Stimulated activated CD4-positive, alpha-beta T cell treated with anti-CD3 and anti-CD28 coated beads, Interleukin-12 subunit alpha, Interleukin-12 subunit beta, amount 100 ng/mL, for 24 hours (primary cell): Measurements from ENCODE around the gene MRPL53.

Experiments
- DNase-seq, 2 experiments: peaks; one replicate each; pipeline ENCODE4 v3.0.0-alpha.2; 2020; ENCODE audit warnings: low read depth in 2 of 2

The MRPL53 gene

GRCh38 chr2:74429487-74430451, 42.7 kb downstream of the MRPL53 start:
- DNase-seq: no peak

- DNase-seq: no peak
These were observed 43.8 kb downstream of the MRPL53 start for GRCh38 chr2:74428675-74429074.

- no peak for DNase-seq
These were observed 44.9 kb downstream of the MRPL53 start for GRCh38 chr2:74427551-74427950.

- no peak for DNase-seq
These were observed 46.2 kb downstream of the MRPL53 start for GRCh38 chr2:74426181-74426758.

GRCh38 chr2:74425523-74425922, 47.0 kb downstream of the MRPL53 start:
- DNase-seq: no peak

GRCh38 chr2:74424995-74425406, 47.5 kb downstream of the MRPL53 start:
- DNase-seq: no peak

- DNase-seq: no peak
These were observed 48.1 kb downstream of the MRPL53 start for GRCh38 chr2:74424139-74424992.

GRCh38 chr2:74423231-74424095, 49.0 kb downstream of the MRPL53 start:
- no peak for DNase-seq
